GM18511 (cell line): ENCODE results near the gene HYLS1.

ENCODE experiments used
- ATAC-seq: cut with Tn5 transposase; IDR thresholded peaks from one replicate; pipeline ENCODE4 v1.9.1; 2021; ENCODE audit warnings: mild to moderate bottlenecking, moderate library complexity; ENCODE audit not compliant: unreplicated experiment

The HYLS1 gene

DNA sequence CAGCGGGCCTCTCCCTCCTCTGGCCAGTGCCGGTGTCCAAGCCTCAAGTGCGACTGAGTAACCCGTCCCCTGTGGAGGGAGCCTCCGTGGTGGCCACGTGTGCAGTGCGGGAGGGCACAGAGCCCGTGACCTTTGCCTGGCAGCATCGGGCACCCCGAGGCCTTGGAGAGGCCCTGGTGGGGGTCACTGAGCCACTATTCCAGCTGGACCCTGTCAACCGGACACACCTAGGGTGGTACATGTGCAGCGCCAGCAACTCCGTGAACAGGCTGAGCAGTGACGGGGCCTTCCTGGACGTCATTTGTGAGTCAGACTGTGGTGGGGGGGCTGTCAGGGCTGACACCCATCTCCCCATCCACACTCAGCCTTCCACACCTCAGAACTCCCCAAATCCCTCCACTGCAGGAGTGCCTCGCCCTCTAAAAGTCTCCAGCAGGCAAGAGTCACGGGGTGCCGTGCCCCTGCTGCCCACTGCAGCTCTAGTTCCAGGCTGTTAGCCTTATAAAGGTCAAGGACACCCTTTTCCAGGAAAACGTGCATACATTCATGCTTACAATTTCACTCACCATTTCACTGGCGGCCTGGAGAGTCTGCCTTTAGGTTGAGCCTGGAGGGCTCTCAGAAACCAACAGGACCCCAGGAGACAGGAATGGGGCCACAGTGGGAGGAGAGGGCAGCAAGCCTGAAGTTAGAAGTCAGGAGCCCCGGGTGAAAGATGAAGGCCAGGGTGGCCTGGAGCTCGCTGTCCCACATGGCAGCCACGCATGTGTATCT, 61.0 kb downstream of the HYLS1 start:
- no peak for ATAC-seq

DNA sequence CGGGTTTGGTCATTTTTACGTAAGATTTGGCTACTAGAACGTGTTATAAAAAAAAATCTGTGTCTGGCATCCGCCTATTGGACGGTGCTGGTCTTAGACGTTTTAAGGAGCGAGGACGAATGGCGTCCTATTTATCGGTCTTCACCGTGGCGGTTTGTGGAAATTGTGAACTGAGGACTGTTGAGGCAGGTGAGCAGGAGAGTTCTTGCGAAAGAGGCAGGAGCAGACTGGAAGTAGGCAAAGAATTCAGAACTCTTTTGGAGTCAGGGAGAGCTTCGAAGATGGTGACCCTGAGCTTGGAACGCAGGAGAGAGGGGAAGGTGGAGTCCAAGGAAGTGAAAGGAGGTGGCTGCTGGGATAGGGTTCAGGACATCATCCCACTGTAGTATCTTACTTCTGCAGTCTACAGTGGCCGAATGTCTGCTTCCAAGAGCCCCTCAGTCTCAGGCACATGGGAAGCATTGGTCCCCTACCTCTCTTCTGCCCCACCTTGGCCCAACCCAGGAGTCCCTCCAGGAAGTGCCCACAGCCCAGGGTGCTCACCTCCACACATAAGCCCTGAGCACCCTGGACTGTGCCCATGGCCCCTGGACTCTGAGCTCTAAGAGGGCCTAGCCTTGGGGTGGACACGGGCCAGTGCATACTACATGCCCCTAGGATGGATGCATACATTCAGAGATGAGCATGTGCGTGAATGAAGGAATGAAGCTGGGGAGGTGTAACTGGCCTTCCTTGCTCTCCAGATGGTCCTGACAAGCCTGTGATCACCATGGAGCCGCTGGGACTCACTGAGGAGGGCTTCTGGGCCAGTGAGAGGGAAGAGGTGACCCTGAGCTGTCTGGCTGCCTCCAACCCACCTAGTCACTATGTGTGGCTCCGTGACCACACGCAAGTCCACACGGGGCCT, 62.1 kb downstream of the HYLS1 start:
- no peak for ATAC-seq

DNA sequence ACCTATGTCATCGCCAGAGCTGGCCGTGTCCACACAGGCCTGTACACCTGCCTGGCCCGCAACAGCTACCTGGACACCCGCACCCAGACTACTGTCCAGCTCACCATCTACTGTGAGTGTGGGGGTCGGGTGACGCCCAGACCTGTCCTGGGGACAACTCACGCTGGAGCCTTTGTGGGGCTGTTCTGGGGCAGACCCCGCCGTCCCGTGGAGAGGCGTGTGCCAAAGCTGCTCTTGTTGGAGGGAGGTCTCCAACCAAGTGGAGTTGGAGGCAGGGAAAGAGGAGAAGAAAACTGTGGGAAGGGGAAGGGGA, 62.7 kb downstream of the HYLS1 start:
- no peak for ATAC-seq
